ENCODE data around the gene ATP9A. TPM values are rescaled to one million over a fixed set of nuclear protein-coding genes. Genes with fewer than 3 reads are reported as not detected.

ATP9A gene
- polyA plus RNA-seq, 1 donor from 2014 or later = 56.1 TPM

GRCh38 chr20:51732096-51732791 is 35.9 kb downstream of the ATP9A start:
- H3K9me2 ChIP-seq (ENCODE audit: insufficient read depth, low read length) = no peaks in the 10 kb centered on the region
- H3K9me3 ChIP-seq (ENCODE audit: low read length) = no peaks in the 10 kb centered on the region
- no peak overlapping the region for H3K27ac ChIP-seq (ENCODE audit: low read length)
- TF ChIP-seq RAD21 (conservative IDR thresholded peaks at IDR 0.05) (no peak), SMC3 (conservative IDR thresholded peaks at IDR 0.05; ENCODE audit: poor library complexity) (no peak), TAF1 (IDR thresholded peaks at IDR 0.05; ENCODE audit: low read depth) (no peak), MXI1 (conservative IDR thresholded peaks at IDR 0.05; ENCODE audit: poor library complexity, severe bottlenecking) (no peak), EZH2 (IDR thresholded peaks at IDR 0.05; ENCODE audit: borderline replicate concordance, insufficient read depth, low read length, poor library complexity, severe bottlenecking) (no peak), EP300 (conservative IDR thresholded peaks at IDR 0.05; ENCODE audit: poor library complexity, severe bottlenecking) (no peak), POLR2AphosphoS5 (IDR thresholded peaks at IDR 0.05) (no peak)
- TF ChIP-seq, protein P1, sequence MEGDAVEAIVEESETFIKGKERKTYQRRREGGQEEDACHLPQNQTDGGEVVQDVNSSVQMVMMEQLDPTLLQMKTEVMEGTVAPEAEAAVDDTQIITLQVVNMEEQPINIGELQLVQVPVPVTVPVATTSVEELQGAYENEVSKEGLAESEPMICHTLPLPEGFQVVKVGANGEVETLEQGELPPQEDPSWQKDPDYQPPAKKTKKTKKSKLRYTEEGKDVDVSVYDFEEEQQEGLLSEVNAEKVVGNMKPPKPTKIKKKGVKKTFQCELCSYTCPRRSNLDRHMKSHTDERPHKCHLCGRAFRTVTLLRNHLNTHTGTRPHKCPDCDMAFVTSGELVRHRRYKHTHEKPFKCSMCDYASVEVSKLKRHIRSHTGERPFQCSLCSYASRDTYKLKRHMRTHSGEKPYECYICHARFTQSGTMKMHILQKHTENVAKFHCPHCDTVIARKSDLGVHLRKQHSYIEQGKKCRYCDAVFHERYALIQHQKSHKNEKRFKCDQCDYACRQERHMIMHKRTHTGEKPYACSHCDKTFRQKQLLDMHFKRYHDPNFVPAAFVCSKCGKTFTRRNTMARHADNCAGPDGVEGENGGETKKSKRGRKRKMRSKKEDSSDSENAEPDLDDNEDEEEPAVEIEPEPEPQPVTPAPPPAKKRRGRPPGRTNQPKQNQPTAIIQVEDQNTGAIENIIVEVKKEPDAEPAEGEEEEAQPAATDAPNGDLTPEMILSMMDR (IDR thresholded peaks at IDR 0.05; ENCODE audit: poor library complexity, severe bottlenecking) = no peak
- TF ChIP-seq, protein P2, sequence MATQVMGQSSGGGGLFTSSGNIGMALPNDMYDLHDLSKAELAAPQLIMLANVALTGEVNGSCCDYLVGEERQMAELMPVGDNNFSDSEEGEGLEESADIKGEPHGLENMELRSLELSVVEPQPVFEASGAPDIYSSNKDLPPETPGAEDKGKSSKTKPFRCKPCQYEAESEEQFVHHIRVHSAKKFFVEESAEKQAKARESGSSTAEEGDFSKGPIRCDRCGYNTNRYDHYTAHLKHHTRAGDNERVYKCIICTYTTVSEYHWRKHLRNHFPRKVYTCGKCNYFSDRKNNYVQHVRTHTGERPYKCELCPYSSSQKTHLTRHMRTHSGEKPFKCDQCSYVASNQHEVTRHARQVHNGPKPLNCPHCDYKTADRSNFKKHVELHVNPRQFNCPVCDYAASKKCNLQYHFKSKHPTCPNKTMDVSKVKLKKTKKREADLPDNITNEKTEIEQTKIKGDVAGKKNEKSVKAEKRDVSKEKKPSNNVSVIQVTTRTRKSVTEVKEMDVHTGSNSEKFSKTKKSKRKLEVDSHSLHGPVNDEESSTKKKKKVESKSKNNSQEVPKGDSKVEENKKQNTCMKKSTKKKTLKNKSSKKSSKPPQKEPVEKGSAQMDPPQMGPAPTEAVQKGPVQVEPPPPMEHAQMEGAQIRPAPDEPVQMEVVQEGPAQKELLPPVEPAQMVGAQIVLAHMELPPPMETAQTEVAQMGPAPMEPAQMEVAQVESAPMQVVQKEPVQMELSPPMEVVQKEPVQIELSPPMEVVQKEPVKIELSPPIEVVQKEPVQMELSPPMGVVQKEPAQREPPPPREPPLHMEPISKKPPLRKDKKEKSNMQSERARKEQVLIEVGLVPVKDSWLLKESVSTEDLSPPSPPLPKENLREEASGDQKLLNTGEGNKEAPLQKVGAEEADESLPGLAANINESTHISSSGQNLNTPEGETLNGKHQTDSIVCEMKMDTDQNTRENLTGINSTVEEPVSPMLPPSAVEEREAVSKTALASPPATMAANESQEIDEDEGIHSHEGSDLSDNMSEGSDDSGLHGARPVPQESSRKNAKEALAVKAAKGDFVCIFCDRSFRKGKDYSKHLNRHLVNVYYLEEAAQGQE (IDR thresholded peaks at IDR 0.05; ENCODE audit: borderline replicate concordance) = no peak
- H3K4me3 ChIP-seq (ENCODE audit: low read length) = no peak overlapping the region
- H3K9ac ChIP-seq (ENCODE audit: low read length) = no peak overlapping the region
- H3K4me2 ChIP-seq (ENCODE audit: low read length) = no peak overlapping the region
- no peaks in the 10 kb centered on the region for H3K27me3 ChIP-seq (ENCODE audit: insufficient read depth, low read depth, low read length)
- no peaks in the 10 kb centered on the region for H3F3A ChIP-seq (ENCODE audit: insufficient read depth, low read length, poor library complexity, severe bottlenecking)
- H3K79me2 ChIP-seq (replicated peaks; ENCODE audit: insufficient read depth, low read length) = no peaks in the 10 kb centered on the region
- peaks cover 5% of the 10 kb centered on the region for H4K20me1 ChIP-seq (ENCODE audit: insufficient read depth)
- no peak overlapping the region for H2AFZ ChIP-seq (ENCODE audit: low read depth, low read length)
- no peaks in the 10 kb centered on the region for H3K36me3 ChIP-seq (ENCODE audit: insufficient read depth, low read length)

DNA sequence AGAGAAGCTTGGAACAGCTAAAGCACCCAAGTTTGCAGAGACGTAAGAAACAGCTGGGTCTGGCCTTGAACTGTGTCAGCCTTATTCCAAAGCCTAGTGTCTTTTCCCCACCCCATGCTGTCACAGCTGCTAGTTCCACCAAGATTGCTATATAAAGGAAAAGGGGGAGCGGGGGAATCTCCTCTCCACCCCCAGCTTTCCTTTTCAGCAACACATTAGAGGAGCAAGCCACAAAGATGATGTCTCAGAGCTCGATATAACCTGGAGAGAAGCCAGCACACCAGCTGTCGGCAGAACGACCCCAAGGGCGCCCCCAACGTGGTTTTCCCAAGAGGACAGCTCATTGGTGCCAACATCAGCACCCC is 36.5 kb downstream of the ATP9A start:
- Histone ChIP-seq H3K4me3 (ENCODE audit: low read length) (no peak overlapping the region), H3K9ac (ENCODE audit: low read length) (no peak overlapping the region), H3K36me3 (ENCODE audit: insufficient read depth, low read length) (no peaks in the 10 kb centered on the region), H3K27me3 (ENCODE audit: insufficient read depth, low read depth, low read length) (no peaks in the 10 kb centered on the region), H3F3A (ENCODE audit: insufficient read depth, low read length, poor library complexity, severe bottlenecking) (no peaks in the 10 kb centered on the region), H3K9me3 (ENCODE audit: low read length) (no peaks in the 10 kb centered on the region), H3K4me2 (ENCODE audit: low read length) (no peak overlapping the region), H3K27ac (ENCODE audit: low read length) (no peak overlapping the region), H2AFZ (ENCODE audit: low read depth, low read length) (no peak overlapping the region), H3K9me2 (ENCODE audit: insufficient read depth, low read length) (no peaks in the 10 kb centered on the region), H3K79me2 (replicated peaks; ENCODE audit: insufficient read depth, low read length) (no peaks in the 10 kb centered on the region), H4K20me1 (ENCODE audit: insufficient read depth) (peaks cover 5% of the 10 kb centered on the region)
- TF ChIP-seq EP300 (conservative IDR thresholded peaks at IDR 0.05; ENCODE audit: poor library complexity, severe bottlenecking) (no peak), EZH2 (IDR thresholded peaks at IDR 0.05; ENCODE audit: borderline replicate concordance, insufficient read depth, low read length, poor library complexity, severe bottlenecking) (no peak), POLR2AphosphoS5 (IDR thresholded peaks at IDR 0.05) (no peak), MXI1 (conservative IDR thresholded peaks at IDR 0.05; ENCODE audit: poor library complexity, severe bottlenecking) (no peak)
- TF ChIP-seq, protein P1 (IDR thresholded peaks at IDR 0.05; ENCODE audit: poor library complexity, severe bottlenecking) = no peak

Measured in neural cell (in vitro differentiated cells).